Sciatic nerve (tissue), 2 donors: ENCODE results near the gene CTXND1. TPM values are rescaled to one million over a fixed set of nuclear protein-coding genes. Genes with fewer than 3 reads are reported as not detected.

Source experiments
- ATAC-seq: fragments of 200-7000 bp; cut with Tn5 transposase; one replicate; pipeline ENCODE4 v1.9.1; 2020; ENCODE audit warnings: mild to moderate bottlenecking, moderate library complexity
- DNase-seq: peaks from one replicate; pipeline ENCODE4 v3.0.0-alpha.2; 2020; ENCODE audit warnings: low spot score
- intact Hi-C: fragments of 100-400 bp; cut with DNase I; formaldehyde crosslinking; loops from one replicate; pipeline ENCODE4 v1.14.2; 2022
- total RNA-seq: library from RNA; stranded (reverse); fragmentation: NEBNext Ultra II Directional; extraction: Animal tissue kit (Norgen Biotek cat#: 25700); gene quantifications from one replicate; pipeline ENCODE4 v1.2.1, GENCODE V29; 2021
- donor health status: DM: no; HTN: no; CAD: no.
- donor health status: DM: no; HTN: no; CAD: no.

The CTXND1 gene
- total RNA-seq, 1 donor from 2014 or later: 6.3 TPM

- ATAC-seq (no peak), DNase-seq (no peak)
- intact Hi-C loops: no loop called here
Observed at GRCh38 chr15:80186597-80186996, 65.4 kb downstream of the CTXND1 start.

DNA sequence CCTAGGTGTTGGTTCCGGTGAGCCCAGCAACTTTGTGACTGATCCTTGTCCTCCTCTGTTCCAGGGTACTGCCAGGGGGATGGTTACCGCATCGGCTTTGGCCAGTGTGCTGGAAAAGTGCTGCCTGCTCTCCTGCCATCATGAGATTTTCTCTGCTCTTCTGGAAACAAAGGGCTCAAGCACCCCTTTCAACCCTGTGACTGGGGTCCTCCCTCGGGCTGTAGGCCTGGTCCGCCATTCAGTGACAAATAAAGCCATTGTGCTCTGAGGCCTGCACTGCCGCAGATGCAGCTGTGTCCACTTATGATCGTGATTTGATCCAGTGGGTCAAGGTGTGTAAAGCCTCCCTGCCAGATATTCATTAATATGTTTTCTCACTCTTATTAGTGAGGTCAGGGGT is 65.9 kb downstream of the CTXND1 start:
- DNase-seq (no peak), ATAC-seq (no peak)
- intact Hi-C loops: no loop called here

- ATAC-seq (no peak), DNase-seq (no peak)
- intact Hi-C loops: no loop called here
Observed at GRCh38 chr15:80185152-80185551, 66.9 kb downstream of the CTXND1 start.

- DNase-seq (no peak), ATAC-seq (no peak)
- intact Hi-C loops: no loop called here
Observed at GRCh38 chr15:80184554-80184953, 67.5 kb downstream of the CTXND1 start.

- DNase-seq (no peak), ATAC-seq (no peak)
Observed at GRCh38 chr15:80183886-80184285, 68.1 kb downstream of the CTXND1 start.

GRCh38 chr15:80183306-80183705 is 68.7 kb downstream of the CTXND1 start:
- ATAC-seq: no peak
- intact Hi-C loops: no loop called here
- no peak for DNase-seq

More at GRCh38 chr15:80183886-80184285, 68.1 kb downstream of the CTXND1 start:
- intact Hi-C loops: no loop called here

GRCh38 chr15:80182611-80183261 is 69.3 kb downstream of the CTXND1 start:
- intact Hi-C loops: no loop called here
- ATAC-seq (no peak), DNase-seq (no peak)

GRCh38 chr15:80180986-80181385 is 71.0 kb downstream of the CTXND1 start:
- intact Hi-C loops: no loop called here
- ATAC-seq (no peak), DNase-seq (no peak)

GRCh38 chr15:80180468-80180867 is 71.5 kb downstream of the CTXND1 start:
- intact Hi-C loops: no loop called here
- ATAC-seq (no peak), DNase-seq (no peak)

DNA sequence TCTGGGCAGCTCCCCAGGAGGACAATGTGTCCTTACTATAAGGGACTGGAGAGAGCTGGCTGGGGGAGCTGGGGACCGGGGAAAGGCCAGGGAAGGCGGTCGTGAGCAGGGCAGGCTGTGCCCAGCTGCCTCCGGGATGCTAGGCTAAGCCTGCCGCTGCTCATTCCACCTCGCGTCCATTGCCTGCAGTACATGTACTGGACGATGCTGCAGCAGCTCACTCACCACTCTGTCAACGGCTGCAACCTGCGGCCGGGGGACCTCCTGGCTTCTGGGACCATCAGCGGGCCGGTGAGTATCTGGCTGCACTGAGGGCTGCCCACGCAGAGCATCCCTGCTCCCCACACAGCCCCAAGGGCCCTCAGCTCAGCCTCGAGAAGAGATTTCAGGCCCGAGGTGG is 72.1 kb downstream of the CTXND1 start:
- intact Hi-C loops: no loop called here
- DNase-seq (no peak), ATAC-seq (no peak)

DNA sequence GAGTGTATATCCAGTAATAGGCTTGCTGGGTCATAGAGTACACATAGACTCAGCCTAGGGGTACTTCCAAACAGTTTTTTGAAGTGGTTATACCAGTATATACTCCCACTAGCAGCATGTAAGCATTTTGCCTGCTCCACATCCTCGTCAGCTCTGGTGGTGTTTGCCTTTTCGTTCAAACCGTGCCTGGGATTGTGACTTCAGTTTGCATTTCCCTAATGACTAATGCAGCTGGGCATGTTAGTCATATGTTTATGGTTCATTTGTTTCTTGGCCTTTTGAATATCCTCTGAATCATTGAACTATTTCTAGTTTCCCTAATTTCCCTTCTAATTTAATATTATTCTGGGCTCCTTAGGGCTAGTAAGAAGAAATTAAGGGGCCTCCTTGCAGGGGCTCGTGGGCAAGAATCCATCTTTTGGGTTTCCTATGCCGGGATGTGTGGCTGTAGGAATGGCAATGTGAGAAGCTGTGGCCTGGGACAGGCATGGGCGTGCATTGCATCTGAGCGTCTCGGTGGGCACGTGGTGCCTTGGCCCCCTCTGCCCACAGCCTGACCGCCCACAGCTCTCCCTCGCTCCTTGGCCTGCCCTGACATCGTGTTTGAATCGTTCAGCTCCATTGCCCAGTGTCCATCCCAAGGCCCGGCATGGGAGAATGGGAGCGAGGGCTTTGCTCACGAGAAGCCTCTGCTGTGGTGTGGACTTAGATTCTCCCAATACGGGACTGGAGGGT is 72.8 kb downstream of the CTXND1 start:
- DNase-seq: no peak
- intact Hi-C loops: no loop called here
- ATAC-seq: no peak

- intact Hi-C loops: no loop called here
- ATAC-seq (no peak), DNase-seq (no peak)
Observed at GRCh38 chr15:80177156-80177555, 74.9 kb downstream of the CTXND1 start.

DNA sequence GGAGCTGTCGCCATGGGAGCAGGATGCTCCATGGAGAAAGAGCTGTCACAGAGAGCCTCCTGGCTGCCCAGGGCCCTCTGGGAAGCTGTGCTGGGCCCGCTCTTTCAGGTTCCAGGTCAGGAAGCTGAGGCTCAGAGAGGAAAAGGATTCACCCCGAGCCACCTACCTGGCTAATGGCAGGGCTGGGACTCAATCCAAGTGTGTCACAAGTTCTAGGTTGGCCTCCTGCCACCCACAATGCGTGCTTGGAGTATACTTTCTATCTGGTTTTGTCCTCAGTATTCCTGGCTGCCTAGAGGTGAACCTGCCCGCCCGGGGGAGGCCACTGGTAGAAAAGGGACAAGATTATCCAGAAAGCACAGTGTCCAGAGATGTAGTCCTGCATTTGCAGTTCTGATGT is 75.6 kb downstream of the CTXND1 start:
- DNase-seq (no peak), ATAC-seq (no peak)
- intact Hi-C loops: no loop called here

DNA sequence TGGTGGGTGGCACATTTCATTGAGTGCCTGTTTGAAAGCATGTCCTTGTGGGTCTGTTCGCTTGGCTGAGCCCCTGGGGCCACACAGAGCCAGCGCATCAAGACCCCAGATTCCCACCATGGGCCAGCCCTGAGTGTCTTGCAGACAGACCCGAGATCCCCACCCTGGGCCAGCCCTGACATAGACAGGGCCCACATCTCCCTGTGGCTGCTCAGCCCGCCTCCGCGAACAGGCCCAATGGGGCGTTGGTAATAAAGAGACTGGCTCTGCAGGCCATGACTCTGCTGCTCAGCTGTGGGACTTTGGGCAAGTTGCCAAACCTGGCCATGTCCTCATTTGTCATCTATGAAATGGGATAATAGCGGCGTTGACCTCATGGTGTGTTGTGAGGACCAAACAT is 76.6 kb downstream of the CTXND1 start:
- ATAC-seq: no peak
- intact Hi-C loops: no loop called here

DNA sequence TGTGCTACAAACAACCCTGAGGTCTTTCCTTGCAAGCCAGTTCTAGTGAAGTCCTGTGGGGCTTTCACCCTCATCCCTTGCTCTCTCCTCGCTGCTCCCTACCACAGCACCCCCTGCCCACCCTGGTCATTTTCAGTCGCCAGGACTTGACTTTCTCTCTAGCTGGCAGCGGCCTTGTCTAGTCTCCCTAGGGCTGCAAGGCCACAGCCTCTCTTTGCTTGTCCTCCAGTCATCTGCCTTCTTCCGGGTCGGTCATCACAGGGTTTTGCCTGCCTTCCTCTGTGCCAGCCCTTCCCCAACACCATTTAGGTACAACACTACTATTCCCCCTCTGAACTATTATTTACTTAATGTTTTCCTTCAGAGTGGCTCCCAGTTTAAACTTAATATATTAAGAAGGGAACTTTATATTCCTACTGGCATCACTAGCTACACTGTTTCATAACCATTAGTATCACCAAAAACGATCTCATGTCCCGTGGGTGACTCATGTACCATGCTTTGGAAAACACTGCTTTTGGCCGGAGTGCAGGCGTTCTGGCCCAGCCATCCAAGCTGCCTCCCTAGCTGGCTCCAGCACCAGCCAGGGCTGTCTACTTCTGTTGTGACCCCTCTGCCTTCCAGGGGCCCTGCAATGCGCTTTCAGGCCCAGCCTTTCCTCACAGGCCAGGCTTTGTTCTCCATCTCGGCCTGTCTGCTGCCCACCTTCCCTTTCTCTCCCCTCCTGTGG is 77.8 kb downstream of the CTXND1 start:
- no peak for DNase-seq

More for the DNA sequence above, 76.6 kb downstream of the CTXND1 start:
- no peak for DNase-seq

DNA sequence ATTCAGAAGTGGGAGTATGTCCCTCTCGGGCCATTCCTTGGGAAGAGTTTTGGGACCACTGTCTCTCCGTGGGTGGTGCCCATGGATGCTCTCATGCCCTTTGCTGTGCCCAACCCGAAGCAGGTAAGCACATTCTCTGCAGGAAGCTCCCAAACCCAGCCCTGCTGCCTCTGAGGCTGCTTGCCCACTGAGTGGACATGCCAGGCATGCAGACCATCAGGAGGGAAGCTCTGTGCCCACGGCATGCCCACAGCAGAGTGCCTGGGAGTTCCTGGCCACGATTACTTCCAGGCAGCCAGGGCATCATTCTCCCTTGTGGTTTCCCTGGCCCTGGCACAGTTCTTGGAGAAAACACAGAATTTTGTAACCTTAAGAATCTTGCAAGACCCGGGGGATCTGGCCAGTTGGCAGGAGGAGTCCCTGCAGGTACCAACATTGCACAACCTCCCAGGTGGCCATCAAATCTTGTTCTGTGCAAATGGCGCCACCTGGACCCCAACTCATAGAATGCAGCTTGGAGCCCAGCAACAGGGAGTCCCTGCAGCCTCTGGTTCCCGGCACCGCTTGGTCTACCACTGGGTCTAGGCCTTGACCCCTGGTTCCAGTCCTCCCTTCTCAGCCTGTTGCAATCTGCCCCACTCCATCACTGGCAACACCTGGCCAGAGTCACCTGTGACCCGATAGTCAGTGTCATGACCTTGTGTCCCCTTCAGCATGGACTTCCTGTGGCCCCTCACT is 78.8 kb downstream of the CTXND1 start:
- peak; percentile 70 for ATAC-seq
- intact Hi-C loops: no loop called here
- DNase-seq: peak; percentile 81

More for the DNA sequence above, 77.8 kb downstream of the CTXND1 start:
- peak; percentile 54 for ATAC-seq
- intact Hi-C loops: no loop called here

GRCh38 chr15:80172401-80172800 is 79.6 kb downstream of the CTXND1 start:
- intact Hi-C loops: no loop called here
- ATAC-seq: no peak
- DNase-seq: no peak

DNA sequence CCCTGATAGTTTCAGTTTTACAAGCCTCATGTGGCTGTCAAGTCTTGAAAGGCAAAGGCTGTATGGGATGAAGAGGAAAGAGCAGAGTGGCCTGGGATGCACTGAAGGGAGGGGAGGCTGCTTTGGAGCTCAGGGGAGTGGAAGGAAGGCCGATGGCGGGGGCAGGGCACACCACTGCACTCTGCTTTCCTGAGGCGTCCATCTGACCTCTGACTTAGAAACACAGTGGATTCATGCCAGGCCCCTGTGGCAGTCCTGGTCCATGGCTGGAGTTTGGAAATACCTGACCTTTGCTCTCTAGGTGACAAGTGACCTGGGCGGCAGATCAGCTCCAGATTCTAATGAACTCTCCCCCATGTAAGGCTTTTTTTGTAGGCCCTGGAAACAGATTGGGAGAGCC is 80.2 kb downstream of the CTXND1 start:
- intact Hi-C loops: no loop called here
- ATAC-seq (no peak), DNase-seq (no peak)

DNA sequence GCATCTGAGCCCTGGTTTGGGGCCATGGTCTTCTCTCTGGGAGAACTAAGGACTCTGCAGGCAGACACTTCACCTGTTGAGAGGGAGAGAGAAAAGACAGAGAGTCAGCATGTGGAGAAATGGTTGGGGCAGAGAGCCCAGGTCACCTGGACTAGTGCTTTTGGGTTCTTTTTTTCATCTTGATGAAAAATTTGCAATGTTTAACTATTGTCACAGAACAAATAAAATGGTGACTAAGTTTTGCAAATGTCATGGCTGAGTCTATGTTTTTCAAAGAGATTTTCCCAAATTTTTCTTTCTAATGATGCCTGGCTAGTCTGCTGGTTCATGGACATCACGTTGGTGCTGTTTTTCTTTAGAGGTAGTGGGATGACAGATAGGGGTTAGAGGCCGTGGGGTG is 81.4 kb downstream of the CTXND1 start:
- DNase-seq: no peak
- intact Hi-C loops: no loop called here

More for the DNA sequence above, 81.4 kb downstream of the CTXND1 start:
- ATAC-seq: no peak
